HepG2 (cell line): Measurements from ENCODE around the gene C20orf141. TPM values are rescaled to one million over a fixed set of nuclear protein-coding genes. Genes with fewer than 3 reads are reported as not detected.

Source experiments
- BRCA1 ChIP-seq: sonication (generic); formaldehyde crosslinking; IDR thresholded peaks from 2 replicates; pipeline ENCODE4 v1.4.0; 2020; ENCODE audit warnings: missing genetic modification reagents
- BRD4 ChIP-seq: sonication (generic); formaldehyde crosslinking; IDR thresholded peaks from 2 replicates; pipeline ENCODE4 v1.4.0; 2020; ENCODE audit warnings: missing genetic modification reagents
- CBFB ChIP-seq: sonication (generic); formaldehyde crosslinking; IDR thresholded peaks from 2 replicates; pipeline ENCODE4 v1.4.0; 2020; ENCODE audit warnings: missing genetic modification reagents
- FOSL2 ChIP-seq: sonication (generic); formaldehyde crosslinking; IDR thresholded peaks from 2 replicates; pipeline ENCODE4 v1.4.0; 2020; ENCODE audit warnings: missing genetic modification reagents
- FUBP1 ChIP-seq: sonication (generic); formaldehyde crosslinking; IDR thresholded peaks from 2 replicates; pipeline ENCODE4 v1.5.1; 2020; ENCODE audit warnings: missing genetic modification reagents, mild to moderate bottlenecking, borderline replicate concordance
- KDM2A ChIP-seq: sonication (generic); formaldehyde crosslinking; IDR thresholded peaks from 2 replicates; pipeline ENCODE4 v1.4.0; 2020; ENCODE audit warnings: low read depth, missing genetic modification reagents, borderline replicate concordance
- KLF13 ChIP-seq: sonication (generic); formaldehyde crosslinking; IDR thresholded peaks from 2 replicates; pipeline ENCODE4 v1.4.0; 2020; ENCODE audit warnings: mild to moderate bottlenecking, missing genetic modification reagents
- KLF9 ChIP-seq: IDR thresholded peaks from 2 replicates; pipeline ENCODE4 v1.6.1; 2016; ENCODE audit warnings: low read depth
- LCORL ChIP-seq, 2 experiments: fragments of 450-650 bp in 1 of 2; sonication (generic) in 1 of 2; formaldehyde crosslinking in 1 of 2; IDR thresholded peaks; 2 replicates each; pipeline versions ENCODE4 v1.5.0 to v1.6.1; 2017 to 2020; ENCODE audit warnings: antibody characterized with exemption in 1 of 2, missing genetic modification reagents in 1 of 2
- MYNN ChIP-seq: sonication (generic); formaldehyde crosslinking; IDR thresholded peaks from 2 replicates; pipeline ENCODE4 v1.4.0; 2020; ENCODE audit warnings: mild to moderate bottlenecking, low read depth, missing genetic modification reagents
- NR3C1 ChIP-seq: sonication (generic); formaldehyde crosslinking; IDR thresholded peaks from 2 replicates; pipeline ENCODE4 v1.4.0; 2020; ENCODE audit warnings: missing genetic modification reagents
- PLRG1 ChIP-seq: fragments of 450-650 bp; conservative IDR thresholded peaks from 2 replicates; pipeline ENCODE4 v1.6.1; 2016
- RARA ChIP-seq: IDR thresholded peaks from 2 replicates; pipeline ENCODE4 v1.6.1; 2016; ENCODE audit warnings: missing genetic modification reagents, missing compliant biosample characterization
- SMARCE1 ChIP-seq: fragments of 450-650 bp; IDR thresholded peaks from 2 replicates; pipeline ENCODE4 v1.6.1; 2017; ENCODE audit warnings: borderline replicate concordance
- TBX2 ChIP-seq: sonication (generic); formaldehyde crosslinking; IDR thresholded peaks from 2 replicates; pipeline ENCODE4 v1.5.0; 2020; ENCODE audit warnings: missing genetic modification reagents, mild to moderate bottlenecking, borderline replicate concordance
- TCF7L2 ChIP-seq: IDR thresholded peaks from 2 replicates; pipeline ENCODE4 v1.6.1; 2011; ENCODE audit warnings: mild to moderate bottlenecking, low read depth, low read length, moderate library complexity
- ZBTB7B ChIP-seq: sonication (generic); formaldehyde crosslinking; IDR thresholded peaks from 2 replicates; pipeline ENCODE4 v1.4.0; 2020; ENCODE audit warnings: missing genetic modification reagents
- ZFP1 ChIP-seq: IDR thresholded peaks from 2 replicates; pipeline ENCODE4 v1.6.1; 2016
- ZNF282 ChIP-seq: fragments of 450-650 bp; IDR thresholded peaks from 2 replicates; pipeline ENCODE4 v1.6.1; 2018; ENCODE audit not compliant: partially characterized antibody
- ZNF432 ChIP-seq: sonication (generic); formaldehyde crosslinking; IDR thresholded peaks from 2 replicates; pipeline ENCODE4 v1.5.0; 2020; ENCODE audit warnings: missing genetic modification reagents, mild to moderate bottlenecking, borderline replicate concordance
- ZNF530 ChIP-seq: sonication (generic); formaldehyde crosslinking; IDR thresholded peaks from 2 replicates; pipeline ENCODE4 v1.5.0; 2020; ENCODE audit warnings: low read depth, mild to moderate bottlenecking, missing genetic modification reagents
- ZNF576 ChIP-seq: sonication (generic); formaldehyde crosslinking; IDR thresholded peaks from 2 replicates; pipeline ENCODE4 v1.4.0; 2020; ENCODE audit warnings: mild to moderate bottlenecking, missing genetic modification reagents
- ZNF616 ChIP-seq: sonication (generic); formaldehyde crosslinking; IDR thresholded peaks from 2 replicates; pipeline ENCODE4 v1.5.0; 2020; ENCODE audit warnings: low read depth, mild to moderate bottlenecking, missing genetic modification reagents
- ZNF75D ChIP-seq: sonication (generic); formaldehyde crosslinking; IDR thresholded peaks from 2 replicates; pipeline ENCODE4 v1.8.1; 2023; ENCODE audit warnings: missing genetic modification reagents, mild to moderate bottlenecking, borderline replicate concordance
- ZNF776 ChIP-seq: sonication (generic); formaldehyde crosslinking; IDR thresholded peaks from 2 replicates; pipeline ENCODE4 v1.4.0; 2020; ENCODE audit warnings: mild to moderate bottlenecking, missing genetic modification reagents
- ZNF792 ChIP-seq: IDR thresholded peaks from 2 replicates; pipeline ENCODE4 v1.6.1; 2016
- ZNF841 ChIP-seq: sonication (generic); formaldehyde crosslinking; IDR thresholded peaks from 2 replicates; pipeline ENCODE4 v1.8.1; 2023; ENCODE audit warnings: missing genetic modification reagents, borderline replicate concordance
- polyA plus RNA-seq, 8 experiments: library from polyadenylated mRNA; depleted of rRNA in 3 of 8; stranded (reverse) in 7 of 8; unstranded in 1 of 8; fragments of >200 nt; fragmentation: Illumina TruSeq in 4 of 8; extraction: Trizol in 4 of 8; gene quantifications; 2 replicates each; pipeline versions ENCODE4 v1.2.1 to v1.2.3, GENCODE V29; 2011 to 2016; ENCODE audit warnings: low read depth in 4 of 8, missing spikeins in 1 of 8, mixed read lengths in 1 of 8; ENCODE audit not compliant: insufficient read depth in 1 of 8
- total RNA-seq, 5 experiments: library from RNA; depleted of rRNA; stranded (reverse); fragments of >200 nt; fragmentation: Illumina TruSeq; extraction: Trizol; gene quantifications; 2 replicates each; pipeline ENCODE4 v1.2.3, GENCODE V29; 2016; ENCODE audit warnings: low read depth in 1 of 5
- TF ChIP-seq, protein P1 (sequence below): IDR thresholded peaks from 2 replicates; pipeline ENCODE4 v1.6.1; 2016
- TF ChIP-seq, protein P2 (sequence below): IDR thresholded peaks from 2 replicates; pipeline ENCODE4 v1.6.1; 2018; ENCODE audit warnings: missing genetic modification reagents

The C20orf141 gene
- total and polyA plus RNA-seq, 2 of the 13 experiments (the other 11 are each of a cell fraction or from before 2014, with no cell fraction given): not detected

DNA sequence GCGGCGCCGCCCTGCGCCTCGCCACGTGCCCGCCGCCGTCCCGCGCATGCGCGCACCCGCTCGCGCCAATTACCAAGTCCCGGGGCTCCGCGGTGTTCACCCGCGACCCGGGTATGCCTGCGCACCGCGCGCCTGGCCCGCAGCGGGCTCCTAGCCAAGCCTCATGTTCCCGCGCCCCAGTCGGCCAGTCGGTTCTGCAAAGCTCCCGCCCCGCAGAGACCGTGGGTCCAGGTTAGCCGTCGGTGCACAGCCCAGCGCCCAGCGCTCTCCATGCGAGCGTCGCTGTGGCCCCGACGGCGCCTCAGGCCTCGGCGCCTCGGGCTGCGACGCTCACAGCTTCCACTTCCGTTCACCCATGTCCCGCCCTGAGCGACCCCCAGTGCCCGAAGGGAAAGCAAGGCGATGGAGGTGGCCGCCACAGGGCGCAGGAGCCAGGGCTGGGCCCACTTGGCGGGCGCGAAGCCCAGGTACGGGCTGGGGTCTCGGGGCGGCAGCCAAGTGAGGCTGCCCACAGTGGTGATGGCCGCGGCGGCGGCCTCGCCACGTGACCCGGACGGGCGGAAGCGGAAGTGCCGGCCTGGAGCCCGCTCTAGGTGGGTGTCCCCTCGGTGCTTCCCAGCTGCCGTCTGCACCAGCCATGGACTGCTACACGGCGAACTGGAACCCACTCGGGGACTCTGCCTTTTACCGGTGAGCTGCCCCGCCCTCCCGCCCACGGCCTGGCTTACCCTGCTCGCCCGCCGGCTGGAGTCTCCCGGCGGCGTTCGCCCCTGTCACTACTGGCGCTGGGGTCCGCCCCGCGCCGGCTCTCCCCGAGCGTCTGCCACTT lies 25.6 kb downstream of the C20orf141 start, which contains the start of the genes PCED1A and VPS16 (continued):
- TF ChIP-seq, protein P1, sequence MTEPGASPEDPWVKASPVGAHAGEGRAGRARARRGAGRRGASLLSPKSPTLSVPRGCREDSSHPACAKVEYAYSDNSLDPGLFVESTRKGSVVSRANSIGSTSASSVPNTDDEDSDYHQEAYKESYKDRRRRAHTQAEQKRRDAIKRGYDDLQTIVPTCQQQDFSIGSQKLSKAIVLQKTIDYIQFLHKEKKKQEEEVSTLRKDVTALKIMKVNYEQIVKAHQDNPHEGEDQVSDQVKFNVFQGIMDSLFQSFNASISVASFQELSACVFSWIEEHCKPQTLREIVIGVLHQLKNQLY (CRISPR knock-in tag): peak; percentile 76
- TF ChIP-seq ZNF776 (CRISPR knock-in tag) (peak; percentile 85; the same call in 1 of the 2 replicates), KLF13 (CRISPR knock-in tag) (peak; percentile 92), ZNF432 (CRISPR knock-in tag) (peak; percentile 15; the same call in 1 of the 2 replicates), LCORL (IDR thresholded peaks at IDR 0.05) (peak; percentile 77), LCORL (CRISPR knock-in tag; IDR thresholded peaks at IDR 0.05) (peak; percentile 91; the same call in 1 of the 2 replicates), BRD4 (CRISPR knock-in tag) (peak; percentile 100), ZNF75D (no peak), ZNF792 (CRISPR knock-in tag) (peak; percentile 97), PLRG1 (no peak), ZNF576 (CRISPR knock-in tag) (peak; percentile 98), CBFB (peak; percentile 93), ZNF841 (CRISPR knock-in tag) (peak; percentile 80; the same call in 1 of the 2 replicates), ZFP1 (CRISPR knock-in tag) (no peak), ZNF616 (CRISPR knock-in tag) (peak; percentile 84), ZBTB7B (CRISPR knock-in tag) (peak; percentile 92), RARA (CRISPR knock-in tag) (peak; percentile 60; the same call in 1 of the 2 replicates), TBX2 (CRISPR knock-in tag) (peak; percentile 93), ZNF282 (no peak), ZNF530 (no peak; the same call in 1 of the 2 replicates), TCF7L2 (no peak), FOSL2 (CRISPR knock-in tag) (peak; percentile 56), BRCA1 (CRISPR knock-in tag) (peak; percentile 94), MYNN (CRISPR knock-in tag) (peak; percentile 93; the same call in 1 of the 2 replicates), SMARCE1 (no peak), NR3C1 (CRISPR knock-in tag) (peak; percentile 68; the same call in 1 of the 2 replicates), FUBP1 (CRISPR knock-in tag) (no peak), KDM2A (CRISPR knock-in tag) (peak; percentile 96), KLF9 (CRISPR knock-in tag) (peak; percentile 80; the same call in 1 of the 2 replicates)
- TF ChIP-seq, protein P2, sequence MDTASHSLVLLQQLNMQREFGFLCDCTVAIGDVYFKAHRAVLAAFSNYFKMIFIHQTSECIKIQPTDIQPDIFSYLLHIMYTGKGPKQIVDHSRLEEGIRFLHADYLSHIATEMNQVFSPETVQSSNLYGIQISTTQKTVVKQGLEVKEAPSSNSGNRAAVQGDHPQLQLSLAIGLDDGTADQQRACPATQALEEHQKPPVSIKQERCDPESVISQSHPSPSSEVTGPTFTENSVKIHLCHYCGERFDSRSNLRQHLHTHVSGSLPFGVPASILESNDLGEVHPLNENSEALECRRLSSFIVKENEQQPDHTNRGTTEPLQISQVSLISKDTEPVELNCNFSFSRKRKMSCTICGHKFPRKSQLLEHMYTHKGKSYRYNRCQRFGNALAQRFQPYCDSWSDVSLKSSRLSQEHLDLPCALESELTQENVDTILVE (CRISPR knock-in tag): peak; percentile 69
